Chondrocyte (in vitro differentiated cells): ENCODE results near the gene FCN1. TPM values are rescaled to one million over a fixed set of nuclear protein-coding genes. Genes with fewer than 3 reads are reported as not detected.
A peak's percentile ranks its signal among the peaks of the same experiment; 100 is the strongest.

Source experiments
- DNase-seq: peaks from one replicate; pipeline ENCODE4 v3.0.0; 2021; ENCODE audit warnings: mixed read lengths, low spot score
- H3K27ac Mint-ChIP-seq: one replicate; pipeline ENCODE4 v1.8.0; 2021; ENCODE audit warnings: mild to moderate bottlenecking, moderate library complexity, mixed read lengths; ENCODE audit not compliant: unreplicated experiment
- H3K27me3 Mint-ChIP-seq: 2 replicates; pipeline ENCODE4 v1.8.0; 2021; ENCODE audit warnings: low read depth, mixed read lengths
- H3K36me3 Mint-ChIP-seq: 2 replicates; pipeline ENCODE4 v1.8.0; 2021; ENCODE audit warnings: low read depth, mixed read lengths
- H3K4me1 Mint-ChIP-seq: 2 replicates; pipeline ENCODE4 v1.8.0; 2021; ENCODE audit warnings: low read depth, mild to moderate bottlenecking, mixed read lengths
- H3K4me3 Mint-ChIP-seq: one replicate; pipeline ENCODE4 v1.8.0; 2021; ENCODE audit warnings: mild to moderate bottlenecking, moderate library complexity, mixed read lengths; ENCODE audit not compliant: unreplicated experiment
- H3K9me3 Mint-ChIP-seq: 2 replicates; pipeline ENCODE4 v1.8.0; 2021; ENCODE audit warnings: low read depth, mixed read lengths
- CTCF ChIP-seq: fragments of 200-600 bp; sonication (generic); IDR thresholded peaks from 2 replicates; pipeline ENCODE4 v1.5.0; 2021; ENCODE audit warnings: antibody characterized with exemption, mild to moderate bottlenecking, moderate library complexity
- total RNA-seq: library from RNA; stranded (reverse); gene quantifications from 3 replicates; pipeline ENCODE4 v1.2.1, GENCODE V29; 2021

FCN1 gene
- total RNA-seq, 1 donor from 2014 or later, result not detected

GRCh38 chr9:134915046-134915985 lies 2.4 kb downstream of the FCN1 start:
- H3K4me1 Mint-ChIP-seq, result no peaks in the 10 kb centered on the region
- peaks cover 34% of the 10 kb centered on the region for H3K27me3 Mint-ChIP-seq
- no peak overlapping the region for H3K4me3 Mint-ChIP-seq
- H3K9me3 Mint-ChIP-seq, result peaks cover 18% of the 10 kb centered on the region
- TF ChIP-seq CTCF, result no peak
- H3K27ac Mint-ChIP-seq, result no peak overlapping the region
- peaks cover 3% of the 10 kb centered on the region for H3K36me3 Mint-ChIP-seq
- peak; percentile 84 for DNase-seq

GRCh38 chr9:134914501-134914834 lies 3.2 kb downstream of the FCN1 start:
- Mint-ChIP-seq H3K4me3 (no peak overlapping the region), H3K27me3 (peaks cover 40% of the 10 kb centered on the region), H3K4me1 (no peaks in the 10 kb centered on the region), H3K27ac (no peak overlapping the region), H3K36me3 (no peaks in the 10 kb centered on the region), H3K9me3 (peaks cover 13% of the 10 kb centered on the region)
- no peak for TF ChIP-seq CTCF
- DNase-seq, result no peak

- no peaks in the 10 kb centered on the region for H3K36me3 Mint-ChIP-seq
- no peak overlapping the region for H3K27ac Mint-ChIP-seq
- H3K9me3 Mint-ChIP-seq, result peaks cover 8% of the 10 kb centered on the region
- DNase-seq, result peak; percentile 79
- peaks cover 45% of the 10 kb centered on the region for H3K27me3 Mint-ChIP-seq
- no peak overlapping the region for H3K4me3 Mint-ChIP-seq
- TF ChIP-seq CTCF, result no peak
- H3K4me1 Mint-ChIP-seq, result no peaks in the 10 kb centered on the region
Observed at GRCh38 chr9:134913713-134914500, 3.8 kb downstream of the FCN1 start.

GRCh38 chr9:134913041-134913712 lies 4.5 kb downstream of the FCN1 start:
- H3K27me3 Mint-ChIP-seq, result peaks cover 49% of the 10 kb centered on the region
- no peaks in the 10 kb centered on the region for H3K4me1 Mint-ChIP-seq
- no peak for TF ChIP-seq CTCF
- H3K9me3 Mint-ChIP-seq, result peaks cover under 1% of the 10 kb centered on the region
- no peak overlapping the region for H3K27ac Mint-ChIP-seq
- peak; percentile 85 for DNase-seq
- no peaks in the 10 kb centered on the region for H3K36me3 Mint-ChIP-seq
- no peak overlapping the region for H3K4me3 Mint-ChIP-seq
